ENCODE data around the gene LSM7.

The LSM7 gene

GRCh38 chr19:2320049-2320448, 8.3 kb downstream of the LSM7 start:
- no peak for DNase-seq

- DNase-seq = no peak
Observed at GRCh38 chr19:2319551-2319950, 8.8 kb downstream of the LSM7 start.

- no peak for DNase-seq
Observed at GRCh38 chr19:2318923-2319322, 9.5 kb downstream of the LSM7 start.

GRCh38 chr19:2317756-2318155, 10.6 kb downstream of the LSM7 start:
- DNase-seq = no peak

GRCh38 chr19:2317300-2317699, 11.1 kb downstream of the LSM7 start:
- DNase-seq = no peak

- no peak for DNase-seq
Observed at GRCh38 chr19:2315818-2316353, 12.5 kb downstream of the LSM7 start.

GRCh38 chr19:2315121-2315817, 13.1 kb downstream of the LSM7 start:
- DNase-seq = no peak

GRCh38 chr19:2312820-2313501, 15.4 kb downstream of the LSM7 start:
- DNase-seq = no peak

- no peak for DNase-seq
Observed at GRCh38 chr19:2311093-2311492, 17.3 kb downstream of the LSM7 start.

- DNase-seq = no peak
Observed at GRCh38 chr19:2309734-2310362, 18.5 kb downstream of the LSM7 start.

- no peak for DNase-seq
Observed at GRCh38 chr19:2308114-2308556, 20.3 kb downstream of the LSM7 start, which contains the start of gene LINGO3. Gene LINGO3 (minus strand): TSS chr19:2308154. CDS start chr19:2291776, 16,378 bp downstream.

GRCh38 chr19:2307518-2308012, 20.8 kb downstream of the LSM7 start:
- no peak for DNase-seq

- no peak for DNase-seq
Observed at GRCh38 chr19:2306971-2307370, 21.4 kb downstream of the LSM7 start.

- no peak for DNase-seq
Observed at GRCh38 chr19:2306281-2306806, 22.0 kb downstream of the LSM7 start.

- DNase-seq = no peak
Observed at GRCh38 chr19:2305452-2306280, 22.7 kb downstream of the LSM7 start.

GRCh38 chr19:2303211-2303798, 25.1 kb downstream of the LSM7 start:
- no peak for DNase-seq

GRCh38 chr19:2302319-2303210, 25.8 kb downstream of the LSM7 start:
- no peak for DNase-seq

GRCh38 chr19:2300533-2300932, 27.9 kb downstream of the LSM7 start:
- no peak for DNase-seq

GRCh38 chr19:2296141-2296540, 32.2 kb downstream of the LSM7 start:
- no peak for DNase-seq

GRCh38 chr19:2294687-2295335, 33.6 kb downstream of the LSM7 start:
- peak; percentile 60 for DNase-seq

Data from NCI-H446 treated with DMSO at 0.1 percent for 48 hours (cell line).